Astrocyte (in vitro differentiated cells and primary cell): ENCODE results near the gene NUP153.

Source experiments
- CTCF ChIP-seq: IDR thresholded peaks from 2 replicates; pipeline ENCODE4 v1.5.1; 2011; ENCODE audit warnings: low read depth, mild to moderate bottlenecking, inconsistent platforms, low read length, moderate library complexity; ENCODE audit not compliant: insufficient read depth
- EZH2 ChIP-seq: IDR thresholded peaks from 2 replicates; pipeline ENCODE4 v1.6.1; 2012; ENCODE audit warnings: mild to moderate bottlenecking, low read length, inconsistent platforms; ENCODE audit not compliant: insufficient read depth

GRCh38 chr6:17719323-17720041 lies 12.8 kb upstream of the NUP153 start:
- TF ChIP-seq CTCF (no peak), EZH2 (no peak)
